Measurements from ENCODE around the gene ACVR1B. TPM values are rescaled to one million over a fixed set of nuclear protein-coding genes. Genes with fewer than 3 reads are reported as not detected.

Gene ACVR1B
- total RNA-seq, 1 donor from 2014 or later: 23.4 TPM

DNA sequence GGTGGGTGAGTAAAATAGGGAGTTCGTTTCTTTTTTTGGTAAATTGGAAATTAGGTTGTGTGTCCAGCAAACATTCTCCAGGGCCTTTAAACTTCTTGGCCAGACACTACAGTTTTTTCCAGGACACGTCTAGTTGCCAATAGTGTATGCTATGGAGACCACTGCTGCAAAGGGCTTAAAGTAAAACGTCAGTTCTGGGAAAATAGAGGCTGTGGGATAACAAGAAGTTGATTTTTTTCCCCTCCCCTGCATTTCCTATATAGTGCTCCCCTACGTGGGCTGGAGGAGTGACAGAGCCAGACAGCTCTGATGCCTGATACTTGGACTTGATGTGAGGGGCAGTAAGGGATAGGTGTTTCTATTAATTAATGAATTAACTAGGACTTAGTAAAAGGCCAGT is 2.4 kb downstream of the ACVR1B start:
- no peak for DNase-seq (ENCODE audit: low read depth)
- peak overlapping the region; percentile 96 for H3K4me3 ChIP-seq (ENCODE audit: low read depth, low read length)
- no peak for TF ChIP-seq CTCF (conservative IDR thresholded peaks at IDR 0.05; ENCODE audit: low read depth, low read length)

- TF ChIP-seq CTCF (conservative IDR thresholded peaks at IDR 0.05; ENCODE audit: low read depth, low read length): no peak
- H3K4me3 ChIP-seq (ENCODE audit: low read depth, low read length): peak overlapping the region; percentile 96
- no peak for DNase-seq (ENCODE audit: low read depth)
Observed at GRCh38 chr12:51954561-51955361, 3.3 kb downstream of the ACVR1B start.

DNA sequence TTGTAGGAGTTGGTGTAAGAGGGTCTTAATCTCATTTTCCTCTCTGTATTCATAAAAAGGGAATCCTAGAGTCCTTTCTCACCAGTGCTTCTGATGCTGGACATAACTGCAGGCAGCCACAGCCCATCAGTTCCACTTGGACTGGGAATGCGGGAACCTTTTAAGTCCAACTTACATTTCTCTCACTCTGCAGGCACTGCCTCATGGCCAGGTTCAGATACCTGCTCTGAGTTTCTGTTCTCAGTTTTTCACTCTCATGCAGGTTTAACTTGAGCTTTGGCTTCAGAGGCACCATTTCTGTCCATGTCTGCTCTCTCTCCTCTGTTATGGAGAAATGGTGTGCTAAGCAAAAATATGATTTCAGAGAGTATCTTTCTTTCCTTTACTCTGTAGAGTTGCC is 4.2 kb downstream of the ACVR1B start:
- DNase-seq (ENCODE audit: low read depth): no peak
- peak overlapping the region; percentile 96 for H3K4me3 ChIP-seq (ENCODE audit: low read depth, low read length)
- TF ChIP-seq CTCF (conservative IDR thresholded peaks at IDR 0.05; ENCODE audit: low read depth, low read length): no peak

- H3K4me3 ChIP-seq (ENCODE audit: low read depth, low read length): no peak overlapping the region
- no peak for TF ChIP-seq CTCF (conservative IDR thresholded peaks at IDR 0.05; ENCODE audit: low read depth, low read length)
- DNase-seq (ENCODE audit: low read depth): no peak
Observed at GRCh38 chr12:51958542-51958941, 7.0 kb downstream of the ACVR1B start.

DNA sequence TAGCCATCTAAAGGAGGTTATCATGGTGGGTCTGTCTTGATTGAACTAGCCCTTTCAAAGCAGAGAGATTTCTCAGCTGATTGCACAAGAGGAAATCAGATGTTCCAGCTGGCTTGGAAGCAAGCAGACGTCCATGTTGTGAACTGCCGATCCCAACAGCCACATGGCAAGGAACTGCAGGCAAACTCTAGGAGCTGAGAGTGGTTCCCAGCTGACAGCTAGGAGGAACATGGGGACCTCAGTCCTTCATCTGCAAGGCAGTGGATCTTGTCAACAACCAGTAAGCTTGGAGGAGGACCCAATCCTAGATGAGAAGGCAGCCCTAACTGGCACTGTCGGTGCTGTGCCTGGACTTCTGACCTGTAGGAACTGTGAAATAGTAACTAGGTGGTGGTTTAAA is 7.7 kb downstream of the ACVR1B start:
- no peak for DNase-seq (ENCODE audit: low read depth)
- H3K4me3 ChIP-seq (ENCODE audit: low read depth, low read length): peak overlapping the region; percentile 17
- no peak for TF ChIP-seq CTCF (conservative IDR thresholded peaks at IDR 0.05; ENCODE audit: low read depth, low read length)

GRCh38 chr12:51959921-51960320 is 8.4 kb downstream of the ACVR1B start:
- H3K4me3 ChIP-seq (ENCODE audit: low read depth, low read length): no peak overlapping the region
- no peak for DNase-seq (ENCODE audit: low read depth)

More at GRCh38 chr12:51959921-51960320, 8.4 kb downstream of the ACVR1B start:
- TF ChIP-seq CTCF (conservative IDR thresholded peaks at IDR 0.05; ENCODE audit: low read depth, low read length): no peak
